Measurements from ENCODE around the gene FZR1. TPM values are rescaled to one million over a fixed set of nuclear protein-coding genes. Genes with fewer than 3 reads are reported as not detected.
"Not testable (repeated sequence)": the region's sequence is repeated elsewhere in the genome, so short reads cannot be mapped to it uniquely, and the experiment has no call there.

The FZR1 gene
- total and polyA plus RNA-seq, 2 of the 8 experiments (the other 6 are each of a cell fraction or from before 2014, with no cell fraction given): 21.6 to 35.5 TPM

DNA sequence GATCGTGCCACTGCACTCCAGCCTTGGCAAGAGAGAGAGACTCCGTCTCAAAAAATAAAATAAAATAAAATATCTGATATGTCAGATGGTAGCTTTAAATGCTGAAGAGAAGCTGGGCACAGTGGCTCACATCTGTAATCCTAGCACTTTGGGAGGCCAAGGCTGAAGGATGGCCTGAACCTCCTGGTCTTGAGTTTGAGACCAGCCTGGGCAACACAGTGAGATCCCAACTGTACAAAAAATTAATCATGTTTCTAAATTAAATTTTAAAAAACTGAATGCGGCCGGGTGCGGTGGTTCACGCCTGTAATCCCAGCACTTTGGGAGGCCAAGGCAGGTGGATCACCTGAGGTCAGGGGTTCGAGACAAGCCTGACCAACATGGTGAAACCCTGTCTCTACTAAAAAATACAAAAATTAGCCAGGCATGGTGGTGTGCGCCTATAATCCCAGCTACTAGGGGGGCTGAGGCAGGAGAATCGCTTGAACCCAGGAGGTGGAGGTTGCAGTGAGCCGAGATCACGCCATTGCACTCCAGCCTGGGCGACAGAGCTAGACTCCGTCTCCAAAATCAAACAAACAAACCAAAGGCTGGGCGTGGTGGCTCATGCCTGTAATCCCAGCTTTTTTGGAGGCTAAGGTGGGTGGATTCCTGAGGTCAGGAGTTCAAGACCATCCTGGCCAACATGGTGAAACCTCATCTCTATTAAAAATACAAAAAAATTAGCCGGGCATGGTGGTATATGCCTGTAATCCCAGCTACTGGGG is 78.1 kb downstream of the FZR1 start:
- H3K23me2 ChIP-seq (ENCODE audit: low read depth, low read length); H4K20me1 ChIP-seq (replicated peaks in 1 of 2; ENCODE audit: control insufficient read depth in 1 of 2, insufficient read depth in 2 of 2, low read length in 2 of 2); H3K18ac ChIP-seq (ENCODE audit: extremely low read depth, low read length); H3K4me1 ChIP-seq (replicated peaks in 1 of 4; ENCODE audit: control insufficient read depth in 3 of 4, insufficient read depth in 4 of 4, low read length in 3 of 4); H3K79me2 ChIP-seq (ENCODE audit: control insufficient read depth in 1 of 2, insufficient read depth in 2 of 2, low read length in 2 of 2); H3K9me3 ChIP-seq (ENCODE audit: insufficient read depth in 2 of 2, low read depth in 1 of 2, low read length in 1 of 2); H2BK12ac ChIP-seq (ENCODE audit: low read depth, low read length); H3K27ac ChIP-seq (ENCODE audit: low read depth, low read length); H3K14ac ChIP-seq (ENCODE audit: insufficient read length); H2AK5ac ChIP-seq (ENCODE audit: low read depth, low read length); H3K4ac ChIP-seq (replicated peaks; ENCODE audit: insufficient read length, low read depth, low read length); H2BK20ac ChIP-seq (ENCODE audit: low read length); H4K5ac ChIP-seq (ENCODE audit: insufficient read length, low read depth, low read length); H3K36me3 ChIP-seq (ENCODE audit: control insufficient read depth in 2 of 4, insufficient read depth in 4 of 4, low read length in 3 of 4); H3K56ac ChIP-seq (replicated peaks; ENCODE audit: insufficient read length, low read depth, low read length); H2AFZ ChIP-seq (ENCODE audit: low read length); FAIRE-seq; H3K23ac ChIP-seq (ENCODE audit: insufficient read length); H2BK15ac ChIP-seq (ENCODE audit: low read length); H3K79me1 ChIP-seq (ENCODE audit: low read depth, low read length); H3K4me3 ChIP-seq (ENCODE audit: extremely low read depth in 1 of 4, insufficient read depth in 2 of 4, low read depth in 3 of 4, low read length in 4 of 4); H4K8ac ChIP-seq (ENCODE audit: extremely low read depth, insufficient read depth, low read length); H4K91ac ChIP-seq (replicated peaks; ENCODE audit: insufficient read length, low read length); H3K9ac ChIP-seq (replicated peaks in 1 of 4; ENCODE audit: extremely low read depth in 1 of 4, low read depth in 3 of 4, low read length in 3 of 4); H3K4me2 ChIP-seq (ENCODE audit: insufficient read depth in 1 of 2, low read depth in 2 of 2, low read length in 2 of 2); H2BK5ac ChIP-seq (ENCODE audit: low read depth, low read length); H2BK120ac ChIP-seq (replicated peaks; ENCODE audit: low read depth, low read length); DNase-seq (ENCODE audit: low read depth in 1 of 2, low spot score in 2 of 2): not testable (repeated sequence)
- H3K27me3 ChIP-seq (replicated peaks in 1 of 4; ENCODE audit: control insufficient read depth in 3 of 4, extremely low read depth in 1 of 4, insufficient read depth in 3 of 4, low read length in 3 of 4): peaks cover 11 to 21% (median 14%) of the 10 kb centered on the region in 4 experiments; a peak in 6 of 7 replicates
- 90% methylated on average over 15 of the region's 15 CpGs; no CpG with 5 or more reads in 1 of the 2 experiments for WGBS, 2 experiments (ENCODE audit: extremely low coverage in 1 of 2, insufficient coverage in 1 of 2, insufficient read length in 1 of 2, insufficient replicate concordance in 2 of 2, low coverage in 1 of 2, low lambda C conversion rate in 2 of 2, missing lambda C conversion rate in 1 of 2)
- CTCF ChIA-PET (ENCODE audit: partially characterized antibody): interaction anchor here (0.6 to 4.7 kb wide), 18 partner anchors 8 to 1077 kb away, joined by 3 to 38 read pairs (median 4); partner anchors contain the start of genes MFSD12 and TJP3
- POLR2A ChIA-PET (ENCODE audit: partially characterized antibody): interaction anchor here (0.8 to 1.2 kb wide), 3 partner anchors 17 to 34 kb away, joined by 3 to 4 read pairs (median 3); no protein-coding TSS in a partner anchor
